GM19372 (cell line): Measurements from ENCODE around the gene GSAP.
"Not testable (repeated sequence)": the region's sequence is repeated elsewhere in the genome, so short reads cannot be mapped to it uniquely, and the experiment has no call there.

Experiments used
- ATAC-seq: cut with Tn5 transposase; IDR thresholded peaks from one replicate; pipeline ENCODE4 v1.9.1; 2021; ENCODE audit warnings: mild to moderate bottlenecking, low read depth, moderate library complexity; ENCODE audit not compliant: unreplicated experiment

GSAP gene

GRCh38 chr7:77367976-77368375, 48.2 kb downstream of the GSAP start:
- ATAC-seq, result no peak

DNA sequence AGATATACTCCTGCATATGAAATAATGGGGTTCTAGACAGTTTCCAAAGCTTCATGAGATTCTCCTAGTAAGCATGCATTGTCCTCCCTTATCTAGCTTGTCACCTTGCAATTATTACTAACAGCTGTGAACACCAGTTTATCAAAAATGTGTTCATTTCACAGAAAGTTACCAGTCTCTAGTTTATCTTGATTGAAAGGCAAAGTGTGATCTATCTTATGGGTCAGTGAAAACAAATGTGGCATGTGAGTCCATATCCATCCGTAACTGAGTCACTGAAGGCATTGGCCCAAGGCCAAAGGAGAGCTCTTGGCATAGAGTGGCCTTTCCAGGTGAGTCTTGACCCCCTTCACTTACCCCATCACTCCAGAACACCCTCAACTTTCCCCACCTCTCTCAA, 53.2 kb downstream of the GSAP start:
- ATAC-seq, result no peak

- ATAC-seq, result no peak
Observed at GRCh38 chr7:77360969-77361368, 55.2 kb downstream of the GSAP start.

- no peak for ATAC-seq
Observed at GRCh38 chr7:77360104-77360503, 56.0 kb downstream of the GSAP start.

- ATAC-seq, result no peak
Observed at GRCh38 chr7:77359599-77359998, 56.5 kb downstream of the GSAP start.

- ATAC-seq, result no peak
Observed at GRCh38 chr7:77354914-77355313, 61.2 kb downstream of the GSAP start.

DNA sequence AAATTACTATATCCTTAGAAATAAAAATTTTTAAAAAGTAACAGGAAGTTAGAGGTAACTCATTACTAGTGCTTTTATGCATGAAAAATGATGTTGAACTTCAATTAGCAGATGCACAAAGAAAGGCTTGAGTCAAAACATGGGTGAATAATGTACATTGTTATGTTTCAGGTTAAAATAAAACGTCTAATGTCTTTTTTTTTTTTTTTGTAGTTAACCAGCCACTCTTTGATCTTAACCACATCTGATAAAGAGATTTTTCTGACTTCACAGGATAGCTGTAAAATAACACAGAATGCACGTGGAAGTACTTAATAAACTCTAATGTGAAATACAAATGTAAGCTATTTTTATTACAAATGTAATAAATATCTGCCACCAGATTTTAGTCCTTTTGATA, 61.7 kb downstream of the GSAP start:
- no peak for ATAC-seq

DNA sequence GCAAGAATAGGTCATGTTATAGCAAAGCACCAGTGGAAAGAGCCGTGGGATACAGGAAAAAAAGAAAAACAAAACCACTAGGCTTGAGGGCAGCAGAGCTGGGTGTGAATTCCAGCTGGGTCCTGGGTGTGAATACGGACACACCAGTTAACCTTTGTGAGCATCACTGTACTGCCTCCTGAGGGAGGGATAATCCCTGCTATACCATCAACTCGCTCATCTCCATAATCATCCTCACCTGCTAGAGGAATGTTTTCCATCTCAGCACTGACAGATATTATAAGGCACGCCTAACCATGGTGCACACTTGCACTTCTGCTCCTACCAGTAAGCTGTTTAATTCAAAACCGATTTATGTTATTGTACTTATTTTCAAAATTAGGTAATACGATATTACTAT, 62.2 kb downstream of the GSAP start:
- no peak for ATAC-seq

GRCh38 chr7:77353407-77353721, 62.8 kb downstream of the GSAP start:
- ATAC-seq, result no peak

DNA sequence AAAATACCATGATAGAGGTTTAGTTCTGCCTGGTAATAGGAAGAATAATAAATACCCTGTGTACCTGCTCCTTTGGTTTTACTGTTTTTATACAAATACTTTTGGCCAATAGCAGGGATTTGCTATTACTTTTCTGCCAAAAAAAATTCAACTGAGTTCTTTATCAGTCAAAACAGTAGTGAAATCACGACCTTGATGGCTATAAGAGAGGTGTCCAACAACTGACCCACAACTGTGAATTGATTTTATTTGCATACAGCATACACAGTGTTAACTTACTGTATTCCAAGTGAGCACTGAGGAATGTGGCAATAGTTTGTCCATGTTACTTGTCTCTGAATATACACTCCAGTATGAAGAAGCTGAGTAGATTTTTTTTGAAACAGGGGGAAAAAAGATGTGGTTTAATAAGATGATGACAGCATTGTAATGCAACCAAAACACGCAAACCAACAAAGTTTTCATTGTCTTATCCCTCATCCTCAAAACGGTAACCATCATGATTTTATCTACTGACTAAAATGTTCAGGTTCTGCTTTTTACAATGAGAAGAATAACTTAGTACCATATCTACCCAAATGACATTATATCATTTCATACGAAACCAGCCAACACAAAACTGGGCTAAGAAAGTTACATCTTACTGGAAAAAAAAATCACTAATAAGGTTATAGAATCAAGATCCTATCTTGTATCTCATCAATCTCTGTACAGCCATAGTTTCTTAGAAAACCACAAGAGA, 63.3 kb downstream of the GSAP start:
- ATAC-seq, result no peak

DNA sequence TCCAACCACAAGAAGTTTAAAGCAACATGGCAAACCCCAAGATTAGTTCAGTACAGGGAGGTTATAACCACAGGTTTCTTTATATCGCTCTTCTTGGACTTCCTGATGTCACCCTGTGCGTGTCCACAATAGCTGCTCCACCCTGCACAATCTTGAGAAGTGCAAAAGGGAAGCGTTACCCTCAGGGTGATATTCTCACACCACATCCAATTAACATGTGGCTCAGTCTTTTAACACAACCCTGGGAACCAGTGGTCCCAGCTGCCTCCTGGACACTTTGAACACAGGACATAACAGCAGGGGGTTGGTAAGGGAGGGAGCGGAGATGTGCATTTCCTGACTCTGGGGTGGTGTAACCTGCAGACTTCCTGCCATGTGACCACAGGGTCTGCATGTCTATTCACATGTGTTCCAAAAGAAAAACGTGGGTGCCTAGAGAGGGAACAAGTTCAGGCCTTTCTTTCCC, 64.6 kb downstream of the GSAP start:
- ATAC-seq, result peak; percentile 92

DNA sequence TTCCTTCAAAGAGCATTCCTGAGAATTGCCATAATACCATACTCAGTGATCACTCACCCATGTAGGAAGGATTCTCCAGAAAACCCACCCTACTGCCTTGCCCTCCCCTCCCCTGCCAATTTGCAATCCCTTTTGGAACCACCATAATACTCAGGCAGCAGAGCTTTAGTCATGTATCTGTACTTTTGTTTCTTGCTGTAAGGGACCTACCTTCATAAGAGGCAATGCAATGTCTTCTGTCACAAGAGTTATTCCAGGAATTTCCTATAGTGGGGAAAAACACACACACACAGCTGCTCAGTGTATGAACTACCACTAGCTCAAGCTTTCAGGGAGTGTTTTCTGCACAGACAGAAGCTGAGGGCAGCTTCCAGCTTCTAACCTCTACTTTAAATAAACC, 67.0 kb downstream of the GSAP start:
- ATAC-seq, result no peak

GRCh38 chr7:77348371-77348813, 67.8 kb downstream of the GSAP start:
- no peak for ATAC-seq

- no peak for ATAC-seq
Observed at GRCh38 chr7:77346441-77346840, 69.7 kb downstream of the GSAP start.

DNA sequence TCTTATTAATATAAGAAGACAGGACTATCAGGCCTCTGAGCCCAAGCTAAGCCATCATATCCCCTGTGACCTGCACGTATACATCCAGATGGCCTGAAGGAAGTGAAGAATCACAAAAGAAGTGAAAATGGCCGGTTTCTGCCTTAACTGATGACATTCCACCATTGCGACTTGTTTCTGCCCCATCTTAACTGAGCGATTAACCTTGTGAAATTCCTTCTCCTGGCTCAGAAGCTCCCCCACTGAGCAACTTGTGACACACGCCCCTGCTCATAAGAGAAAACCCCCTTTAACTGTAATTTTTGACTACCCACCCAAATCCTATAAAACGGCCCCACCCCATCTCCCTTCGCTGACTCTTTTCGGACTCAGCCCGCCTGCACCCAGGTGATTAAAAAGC, 70.7 kb downstream of the GSAP start:
- ATAC-seq, result not testable (repeated sequence)

DNA sequence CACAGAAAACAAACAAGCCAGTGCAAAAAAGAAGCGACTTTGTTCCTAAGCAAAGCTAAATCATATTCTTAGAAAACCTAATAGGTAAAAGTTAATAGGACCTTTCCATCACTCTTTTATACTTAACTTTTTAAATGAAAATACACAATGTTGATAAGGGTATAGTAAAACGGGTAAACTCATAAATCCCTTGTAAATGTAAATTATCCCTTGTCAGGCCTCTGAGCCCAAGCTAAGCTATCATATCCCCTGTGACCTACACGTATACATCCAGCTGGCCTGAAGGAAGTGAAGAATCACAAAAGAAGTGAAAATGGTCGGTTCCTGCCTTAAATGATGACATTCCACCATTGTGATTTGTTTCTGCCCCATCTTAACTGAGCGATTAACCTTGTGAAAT, 76.4 kb downstream of the GSAP start:
- ATAC-seq, result no peak

- ATAC-seq, result no peak
Observed at GRCh38 chr7:77338883-77339629, 77.1 kb downstream of the GSAP start.

DNA sequence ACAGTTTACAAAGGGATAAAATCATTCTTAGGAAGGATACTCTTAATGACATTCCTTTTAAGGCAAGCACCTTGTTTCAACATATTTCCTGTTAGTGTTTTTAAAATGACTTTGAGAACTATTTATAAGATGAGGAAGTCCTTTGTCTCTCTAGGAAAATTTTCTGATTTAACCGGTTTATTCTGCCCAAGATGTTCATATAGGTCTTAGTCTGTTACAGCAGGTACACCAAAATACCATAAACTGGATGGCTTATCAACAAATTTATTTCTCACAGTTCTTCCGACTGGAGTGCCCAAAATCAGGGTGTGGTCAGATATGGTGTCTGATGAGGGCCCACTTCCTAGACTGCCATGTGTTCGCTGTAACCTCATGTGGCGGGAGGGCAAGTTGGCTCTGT, 77.9 kb downstream of the GSAP start:
- no peak for ATAC-seq

GRCh38 chr7:77337456-77337990, 78.6 kb downstream of the GSAP start:
- no peak for ATAC-seq

GRCh38 chr7:77335581-77335980, 80.6 kb downstream of the GSAP start:
- ATAC-seq, result no peak

DNA sequence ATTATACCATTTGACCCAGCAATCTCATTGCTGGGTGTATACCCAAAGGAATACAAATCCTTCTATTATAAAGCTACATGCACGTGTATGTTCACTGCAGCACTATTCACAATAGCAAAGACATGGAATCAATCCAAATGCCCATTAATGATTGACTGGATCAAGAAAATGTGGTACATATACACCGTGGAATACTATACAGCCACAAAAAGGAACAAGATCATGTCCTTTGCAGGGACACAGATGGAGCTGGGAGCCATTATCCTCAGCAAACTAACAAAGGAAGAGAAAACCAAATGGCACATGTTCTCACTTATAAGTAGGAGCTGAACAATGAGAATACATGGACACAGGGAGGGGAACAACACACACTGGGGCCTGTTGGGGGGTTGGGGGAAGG, 82.1 kb downstream of the GSAP start:
- ATAC-seq, result not testable (repeated sequence)
